Measurements from ENCODE around the gene ATG14.
"Not testable (repeated sequence)": the region's sequence is repeated elsewhere in the genome, so short reads cannot be mapped to it uniquely, and the experiment has no call there.

The ATG14 gene

DNA sequence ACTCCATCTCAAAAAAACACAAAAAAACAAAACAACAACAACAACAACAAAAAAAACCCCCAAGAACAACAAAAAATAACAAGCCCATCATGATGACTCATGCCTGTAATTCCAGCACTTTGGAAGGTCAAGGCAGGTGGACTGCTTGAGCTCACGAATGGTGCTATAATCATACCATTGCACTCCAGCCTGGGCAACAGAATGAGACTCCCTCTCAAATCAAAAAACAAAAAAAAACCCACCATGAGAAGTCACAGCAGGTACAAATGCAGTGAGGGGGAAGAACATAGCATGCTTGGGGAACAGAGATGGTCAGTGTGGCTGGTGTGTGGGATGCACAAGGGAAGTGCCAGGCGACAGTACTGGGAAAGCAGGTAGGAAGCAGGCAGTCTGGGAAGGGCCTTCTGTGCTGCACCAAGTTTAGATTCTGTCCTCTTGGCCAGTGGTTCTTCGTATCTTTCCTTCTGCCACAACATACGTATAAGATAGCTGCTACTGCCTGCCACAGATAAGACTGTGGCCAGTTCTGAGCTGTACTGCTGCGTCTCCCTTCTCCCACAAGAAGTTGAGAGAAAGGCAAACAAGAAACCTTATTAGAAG is 28.0 kb downstream of the ATG14 start:
- peaks cover 22 to 39% of the 10 kb centered on the region in 2 experiments for H3K36me3 ChIP-seq (ENCODE audit: control insufficient read depth in 2 of 2, insufficient read depth in 1 of 2, low read length in 2 of 2)
- no peak overlapping the region for H3K4me3 ChIP-seq (ENCODE audit: low read depth, low read length)
- ChIA-PET POLR2A (interaction anchor here (0.7 kb wide), 1 partner anchor 50 kb away, joined by 4 read pairs; no protein-coding TSS in a partner anchor), CTCF (no interaction called here)
- no peaks in the 10 kb centered on the region for H3K9me3 ChIP-seq (ENCODE audit: control insufficient read depth, insufficient read depth, low read depth, low read length)
- H3K27ac ChIP-seq (ENCODE audit: extremely low read depth, low read depth, low read length) = no peak overlapping the region
- H3K4me1 ChIP-seq (ENCODE audit: control insufficient read depth, insufficient read depth, low read length) = peaks cover 2% of the 10 kb centered on the region; the same call in 1 of the 2 replicates
- TF ChIP-seq ZNF133 (tag by site-specific recombination; IDR thresholded peaks at IDR 0.05) = peak; percentile 33; the same call in 1 of the 2 replicates
- TF ChIP-seq ZIC2 (tag by site-specific recombination; IDR thresholded peaks at IDR 0.05) = no peak
- no peak for TF ChIP-seq ZNF48 (tag by site-specific recombination; IDR thresholded peaks at IDR 0.05)
- TF ChIP-seq KLF16 (tag by site-specific recombination; IDR thresholded peaks at IDR 0.05) = no peak

DNA sequence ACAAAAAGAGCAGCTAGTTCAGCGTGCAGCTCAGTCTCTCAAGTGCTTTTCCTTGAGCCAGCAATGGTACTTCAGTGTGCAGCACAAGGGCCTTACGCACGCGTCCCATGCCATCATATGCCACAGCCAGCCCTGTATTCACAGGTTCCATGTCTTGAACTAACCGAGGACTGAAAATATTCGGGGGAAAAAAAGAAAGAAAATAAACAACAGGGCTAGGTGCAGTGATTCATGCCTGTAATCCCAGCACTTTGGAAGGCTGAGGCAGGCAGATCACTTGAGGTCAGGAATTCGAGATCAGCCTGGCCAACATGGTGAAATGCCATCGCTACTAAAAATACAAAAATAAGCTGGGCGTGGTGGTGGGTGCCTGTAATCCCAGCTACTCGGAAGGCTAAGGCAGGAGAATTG is 28.6 kb downstream of the ATG14 start:
- not testable (repeated sequence) for H3K9me3 ChIP-seq (ENCODE audit: control insufficient read depth, insufficient read depth, low read depth, low read length); H3K27ac ChIP-seq (ENCODE audit: extremely low read depth, low read depth, low read length); H3K4me1 ChIP-seq (ENCODE audit: control insufficient read depth, insufficient read depth, low read length); H3K4me3 ChIP-seq (ENCODE audit: low read depth, low read length)
- ChIA-PET POLR2A (interaction anchor here (0.7 kb wide), 1 partner anchor 49 kb away, joined by 4 read pairs; no protein-coding TSS in a partner anchor), CTCF (interaction anchor here (0.9 to 1.0 kb wide), 2 partner anchors 19 to 64 kb away, joined by 3 to 6 read pairs; no protein-coding TSS in a partner anchor)
- H3K36me3 ChIP-seq (ENCODE audit: control insufficient read depth in 2 of 2, insufficient read depth in 1 of 2, low read length in 2 of 2) = peaks cover 22 to 44% of the 10 kb centered on the region in 2 experiments

DNA sequence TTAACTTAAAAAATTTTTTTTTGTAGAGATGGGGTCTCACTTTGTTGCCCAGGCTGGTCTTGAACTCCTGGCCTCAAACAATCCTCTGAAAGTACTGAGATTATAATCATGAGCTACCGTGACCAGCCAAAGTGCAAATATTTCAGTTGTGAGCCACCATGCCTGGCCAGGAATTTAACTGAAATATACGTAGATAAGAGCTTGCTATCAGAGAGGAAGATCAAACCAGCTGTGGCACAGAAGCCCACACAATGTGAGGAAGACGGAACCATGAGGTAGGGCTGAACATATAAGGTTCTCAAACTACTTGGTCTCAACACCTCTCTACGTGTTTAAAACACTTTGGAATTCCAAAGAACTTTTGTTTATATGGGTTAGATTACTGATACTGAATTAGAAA is 29.1 kb downstream of the ATG14 start:
- TF ChIP-seq GLIS1 (tag by site-specific recombination; IDR thresholded peaks at IDR 0.05) (no peak), ZNF623 (tag by site-specific recombination; IDR thresholded peaks at IDR 0.05) (no peak), ZNF248 (tag by site-specific recombination; IDR thresholded peaks at IDR 0.05) (no peak), ZNF324 (tag by site-specific recombination; IDR thresholded peaks at IDR 0.05) (no peak), ZNF184 (tag by site-specific recombination; IDR thresholded peaks at IDR 0.05) (no peak), HOXC10 (CRISPR knock-in tag; IDR thresholded peaks at IDR 0.05) (no peak), ZNF211 (tag by site-specific recombination; IDR thresholded peaks at IDR 0.05; ENCODE audit: low read depth) (no peak), ZBTB48 (tag by site-specific recombination; IDR thresholded peaks at IDR 0.05) (no peak), ZNF624 (tag by site-specific recombination; IDR thresholded peaks at IDR 0.05) (no peak), ZNF433 (tag by site-specific recombination; IDR thresholded peaks at IDR 0.05; ENCODE audit: low read depth) (no peak), EGR2 (tag by site-specific recombination; IDR thresholded peaks at IDR 0.05; ENCODE audit: low read depth) (no peak), ZNF654 (tag by site-specific recombination; IDR thresholded peaks at IDR 0.05; ENCODE audit: low read depth) (no peak)
- ChIA-PET POLR2A (no interaction called here), CTCF (interaction anchor here (0.7 to 1.4 kb wide), 4 partner anchors 19 to 112 kb away, joined by 3 to 6 read pairs (median 4); no protein-coding TSS in a partner anchor)
- H3K9me3 ChIP-seq (ENCODE audit: control insufficient read depth, insufficient read depth, low read depth, low read length) = no peaks in the 10 kb centered on the region
- H3K27ac ChIP-seq (ENCODE audit: extremely low read depth, low read depth, low read length) = no peak overlapping the region
- no peak overlapping the region for H3K4me3 ChIP-seq (ENCODE audit: low read depth, low read length)
- H3K4me1 ChIP-seq (ENCODE audit: control insufficient read depth, insufficient read depth, low read length) = peaks cover 2% of the 10 kb centered on the region; the same call in 1 of the 2 replicates
- peaks cover 22 to 46% of the 10 kb centered on the region in 2 experiments for H3K36me3 ChIP-seq (ENCODE audit: control insufficient read depth in 2 of 2, insufficient read depth in 1 of 2, low read length in 2 of 2)

DNA sequence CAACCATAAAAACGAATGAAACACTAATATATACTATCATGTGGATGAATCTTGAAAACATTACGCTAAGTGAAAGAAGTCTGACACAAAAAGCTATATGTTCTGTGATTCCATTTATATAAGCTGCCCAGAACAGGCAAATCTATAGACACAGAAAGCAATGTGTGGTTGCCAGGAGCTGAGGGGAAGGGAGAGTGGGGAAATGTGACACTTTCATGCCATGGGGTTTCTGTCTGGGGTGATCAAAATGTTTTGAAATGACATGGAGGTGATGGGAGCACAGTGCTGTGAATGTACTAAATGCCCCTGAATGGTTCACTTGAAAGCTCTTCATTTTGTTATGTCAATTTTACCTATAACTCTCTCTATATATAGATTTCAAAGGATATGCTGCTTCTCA is 30.1 kb downstream of the ATG14 start:
- ChIA-PET CTCF (interaction anchor here (1.4 kb wide), 1 partner anchor 27 kb away, joined by 5 read pairs; no protein-coding TSS in a partner anchor), POLR2A (no interaction called here)
- H3K4me3 ChIP-seq (ENCODE audit: low read depth, low read length) = no peak overlapping the region
- H3K27ac ChIP-seq (ENCODE audit: extremely low read depth, low read depth, low read length) = no peak overlapping the region
- TF ChIP-seq SCRT2 (tag by site-specific recombination; IDR thresholded peaks at IDR 0.05) (no peak), ZNF776 (tag by site-specific recombination; IDR thresholded peaks at IDR 0.05; ENCODE audit: borderline replicate concordance) (no peak), ZSCAN16 (tag by site-specific recombination; IDR thresholded peaks at IDR 0.05) (no peak), ZNF629 (tag by site-specific recombination; IDR thresholded peaks at IDR 0.05) (no peak), ZNF623 (tag by site-specific recombination; IDR thresholded peaks at IDR 0.05) (no peak)
- no peaks in the 10 kb centered on the region for H3K9me3 ChIP-seq (ENCODE audit: control insufficient read depth, insufficient read depth, low read depth, low read length)
- peaks cover 2% of the 10 kb centered on the region; the same call in 1 of the 2 replicates for H3K4me1 ChIP-seq (ENCODE audit: control insufficient read depth, insufficient read depth, low read length)
- peaks cover 25 to 55% of the 10 kb centered on the region in 2 experiments for H3K36me3 ChIP-seq (ENCODE audit: control insufficient read depth in 2 of 2, insufficient read depth in 1 of 2, low read length in 2 of 2)
